HG03457 (cell line): ENCODE data around the gene IRF2BP1.
"Not testable (repeated sequence)": the region's sequence is repeated elsewhere in the genome, so short reads cannot be mapped to it uniquely, and the experiment has no call there.

Experiments used
- ATAC-seq: cut with Tn5 transposase; IDR thresholded peaks from one replicate; pipeline ENCODE4 v1.9.1; 2021; ENCODE audit warnings: moderate number of reproducible peaks; ENCODE audit not compliant: unreplicated experiment

IRF2BP1 gene

GRCh38 chr19:45882652-45883585 lies 3.0 kb downstream of the IRF2BP1 start:
- no peak for ATAC-seq

GRCh38 chr19:45881909-45882528 lies 3.9 kb downstream of the IRF2BP1 start:
- ATAC-seq = no peak

- ATAC-seq = no peak
Observed at GRCh38 chr19:45881082-45881908, 4.6 kb downstream of the IRF2BP1 start.

GRCh38 chr19:45879971-45880370 lies 6.0 kb downstream of the IRF2BP1 start:
- no peak for ATAC-seq

- no peak for ATAC-seq
Observed at GRCh38 chr19:45879055-45879454, 6.9 kb downstream of the IRF2BP1 start.

DNA sequence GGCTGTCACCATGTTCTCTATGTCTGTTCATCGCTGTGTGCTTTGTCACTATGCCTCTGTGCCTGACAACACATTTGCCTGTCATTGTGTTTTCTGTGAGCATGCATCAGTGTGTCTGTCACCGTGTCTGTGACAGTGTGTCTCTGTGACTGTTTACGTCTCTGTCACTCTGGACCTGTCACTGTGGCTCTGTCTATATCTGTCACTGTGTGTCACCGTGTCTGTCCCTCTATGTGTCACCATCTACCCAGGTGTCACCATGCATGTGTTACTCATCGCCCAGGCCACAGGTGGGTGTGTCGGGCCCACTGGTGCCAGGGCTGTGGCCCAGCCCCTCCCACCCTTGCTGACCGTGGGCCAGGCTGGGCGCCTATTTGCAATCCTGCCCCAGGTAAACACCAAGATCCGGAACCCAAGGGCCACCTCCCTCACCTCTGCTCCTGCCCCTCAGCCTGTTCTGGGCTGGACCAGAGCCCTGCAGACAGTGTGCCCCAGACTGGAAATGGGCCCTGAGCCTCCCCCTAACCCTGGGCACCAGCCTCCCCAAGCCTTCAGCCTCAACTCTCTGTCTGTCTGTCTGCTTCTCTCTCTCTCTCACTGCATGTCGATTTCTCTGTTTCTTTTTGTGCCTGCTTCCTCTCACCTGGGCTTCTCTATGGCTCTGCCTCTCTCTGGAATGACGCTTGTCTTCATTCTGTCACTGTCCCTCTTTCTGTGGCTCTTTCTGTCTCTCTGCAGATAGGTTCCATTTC lies 7.7 kb downstream of the IRF2BP1 start:
- ATAC-seq = no peak

DNA sequence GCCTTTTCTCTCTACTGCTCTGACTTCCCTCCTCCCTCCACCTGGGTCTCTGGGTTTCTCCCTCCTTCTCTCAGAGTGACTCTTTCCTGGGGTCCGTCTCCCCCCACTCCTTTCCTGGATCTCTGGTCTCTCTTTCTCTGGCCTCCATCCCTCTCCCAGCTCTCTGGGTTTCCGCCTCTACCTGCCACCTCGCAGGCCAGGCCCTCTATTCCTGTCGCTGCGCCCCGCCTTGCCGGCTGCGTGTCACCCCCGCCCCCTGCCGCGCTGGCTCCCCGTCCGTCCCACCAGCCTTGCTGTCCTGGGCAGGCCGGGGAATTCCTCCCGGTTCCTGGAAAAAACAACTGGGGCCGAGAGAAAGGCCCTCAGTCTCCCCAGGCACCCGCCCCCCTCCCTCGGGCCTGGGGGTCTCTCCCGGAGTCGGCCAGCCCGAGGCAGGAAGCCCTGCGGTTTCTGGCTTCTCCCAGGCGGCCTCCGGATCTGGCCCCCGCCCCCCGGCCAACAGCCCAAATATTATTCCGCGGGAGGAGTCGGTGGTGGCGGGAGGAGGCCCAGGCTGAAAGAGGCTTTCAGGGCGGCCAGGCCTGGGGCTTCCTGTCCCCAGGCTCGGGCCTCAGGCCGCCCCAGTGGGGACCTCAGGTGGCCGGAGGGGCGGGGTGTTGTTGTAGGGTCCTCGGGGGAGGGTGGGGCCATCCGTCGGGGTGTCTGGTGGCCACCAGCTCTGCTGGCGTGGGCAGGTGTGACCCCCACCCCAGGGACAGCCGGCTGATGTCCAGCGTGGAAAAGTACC lies 9.3 kb downstream of the IRF2BP1 start:
- no peak for ATAC-seq

DNA sequence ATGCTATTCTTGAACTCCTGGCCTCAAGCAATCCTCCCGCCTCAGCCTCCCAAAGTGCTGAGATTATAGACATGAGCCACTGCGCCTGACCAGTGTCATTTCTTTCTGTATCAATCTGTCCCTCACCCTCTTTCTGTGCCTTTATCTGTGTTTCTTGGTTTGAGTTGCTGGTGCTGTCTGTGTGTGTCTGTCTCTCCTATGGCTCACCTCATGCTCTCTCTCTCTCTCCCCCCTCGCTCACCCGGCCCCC lies 9.9 kb downstream of the IRF2BP1 start:
- no peak for ATAC-seq

DNA sequence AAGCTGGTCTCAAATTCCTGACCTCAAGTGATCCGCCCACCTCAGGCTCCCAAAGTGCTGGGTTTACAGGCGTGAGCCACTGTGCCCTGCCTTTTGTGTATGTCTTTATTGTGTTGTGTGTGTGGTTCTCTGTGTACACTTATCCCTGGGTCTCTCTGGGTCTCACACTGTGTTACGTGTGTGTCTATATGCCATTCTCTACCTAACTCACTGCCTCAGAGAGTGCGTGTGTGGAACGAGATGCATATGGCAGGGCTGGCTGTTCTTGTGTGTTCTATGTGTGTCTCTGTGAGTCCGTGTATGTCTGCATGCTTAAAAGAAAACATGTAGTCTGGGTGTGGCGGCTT lies 11.3 kb downstream of the IRF2BP1 start:
- ATAC-seq = no peak

DNA sequence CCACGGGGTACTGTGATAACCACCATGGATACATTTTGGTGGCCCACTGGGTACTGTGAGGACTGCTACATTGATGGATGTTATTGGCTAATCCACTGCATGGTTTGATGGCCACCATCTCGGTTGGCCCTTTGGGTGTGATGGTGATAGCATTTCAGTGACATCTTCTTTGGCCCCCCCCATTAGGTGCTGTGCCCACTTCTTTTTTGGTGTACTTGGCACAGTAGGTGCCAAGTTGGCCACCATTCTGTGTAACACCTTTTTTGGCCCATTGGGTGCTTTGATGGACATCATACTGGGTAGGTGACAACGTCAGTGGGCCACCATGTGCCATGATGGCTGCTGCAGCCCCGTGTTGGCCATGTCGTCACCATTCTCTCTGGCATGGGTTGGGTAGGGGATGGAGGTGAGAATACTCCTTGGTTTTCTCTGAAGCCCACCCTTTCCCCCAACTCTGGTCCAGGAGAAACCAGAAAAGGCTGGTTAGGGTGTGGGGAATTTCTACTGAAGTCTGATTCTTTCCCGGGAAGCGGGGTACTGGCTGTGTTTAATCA lies 12.6 kb downstream of the IRF2BP1 start:
- ATAC-seq = no peak

DNA sequence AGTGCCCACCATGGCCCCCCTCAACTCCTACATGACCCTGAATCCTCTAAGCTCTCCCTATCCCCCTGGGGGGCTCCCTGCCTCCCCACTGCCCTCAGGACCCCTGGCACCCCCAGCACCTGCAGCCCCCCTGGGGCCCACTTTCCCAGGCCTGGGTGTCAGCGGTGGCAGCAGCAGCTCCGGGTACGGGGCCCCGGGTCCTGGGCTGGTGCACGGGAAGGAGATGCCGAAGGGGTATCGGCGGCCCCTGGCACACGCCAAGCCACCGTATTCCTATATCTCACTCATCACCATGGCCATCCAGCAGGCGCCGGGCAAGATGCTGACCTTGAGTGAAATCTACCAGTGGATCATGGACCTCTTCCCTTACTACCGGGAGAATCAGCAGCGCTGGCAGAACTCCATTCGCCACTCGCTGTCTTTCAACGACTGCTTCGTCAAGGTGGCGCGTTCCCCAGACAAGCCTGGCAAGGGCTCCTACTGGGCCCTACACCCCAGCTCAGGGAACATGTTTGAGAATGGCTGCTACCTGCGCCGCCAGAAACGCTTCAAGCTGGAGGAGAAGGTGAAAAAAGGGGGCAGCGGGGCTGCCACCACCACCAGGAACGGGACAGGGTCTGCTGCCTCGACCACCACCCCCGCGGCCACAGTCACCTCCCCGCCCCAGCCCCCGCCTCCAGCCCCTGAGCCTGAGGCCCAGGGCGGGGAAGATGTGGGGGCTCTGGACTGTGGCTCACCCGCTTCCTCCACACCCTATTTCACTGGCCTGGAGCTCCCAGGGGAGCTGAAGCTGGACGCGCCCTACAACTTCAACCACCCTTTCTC lies 13.6 kb downstream of the IRF2BP1 start:
- ATAC-seq = no peak

DNA sequence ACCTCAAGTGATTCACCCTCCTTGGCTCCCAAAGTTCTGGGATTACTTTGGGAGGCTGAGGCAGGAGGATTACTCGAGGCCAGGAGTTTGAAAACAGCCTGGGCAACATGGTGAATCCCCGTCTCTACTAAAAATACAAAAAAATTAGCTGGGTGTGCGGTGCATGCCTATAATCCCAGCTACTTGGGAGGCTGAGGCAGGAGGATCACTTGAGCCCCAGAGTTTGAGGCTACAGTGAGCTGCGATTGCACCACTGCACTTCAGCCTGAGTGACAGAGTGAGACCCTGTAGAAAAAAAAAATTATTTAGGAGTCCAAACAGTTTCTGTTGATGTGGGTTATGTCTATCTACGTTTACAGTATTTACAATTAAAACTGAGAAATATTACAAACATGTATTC lies 15.1 kb downstream of the IRF2BP1 start:
- no peak for ATAC-seq

GRCh38 chr19:45867241-45867640 lies 18.7 kb downstream of the IRF2BP1 start:
- not testable (repeated sequence) for ATAC-seq

GRCh38 chr19:45866400-45867176 lies 19.4 kb downstream of the IRF2BP1 start:
- no peak for ATAC-seq

- ATAC-seq = no peak
Observed at GRCh38 chr19:45865269-45865948, 20.5 kb downstream of the IRF2BP1 start.

DNA sequence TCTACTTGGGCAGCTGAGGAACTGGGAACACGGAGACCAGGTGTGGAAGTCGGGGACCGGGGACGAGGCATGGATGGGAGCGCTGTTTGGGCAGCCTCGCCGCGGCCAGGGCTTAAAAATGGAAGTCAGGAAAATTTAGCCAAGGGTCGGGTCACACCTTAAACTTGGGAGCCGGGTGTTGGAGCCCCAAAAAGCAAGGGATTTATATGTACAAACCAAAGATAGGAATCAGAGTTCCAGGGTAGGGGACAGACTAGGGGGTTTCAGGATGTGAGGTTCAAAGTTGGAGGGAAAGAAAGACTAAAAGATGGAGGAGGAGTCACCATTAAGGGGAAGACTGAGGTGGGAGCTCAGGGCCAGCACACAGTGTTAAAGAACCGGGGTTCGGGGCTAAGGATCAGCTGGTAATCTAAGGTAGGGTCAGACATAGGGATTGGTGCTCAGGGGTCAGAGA lies 21.3 kb downstream of the IRF2BP1 start:
- no peak for ATAC-seq

- no peak for ATAC-seq
Observed at GRCh38 chr19:45863840-45864628, 21.9 kb downstream of the IRF2BP1 start, which contains the start of gene FOXA3. TSS of gene FOXA3 (plus strand) at chr19:45864326. CDS start at chr19:45864457, 131 bp downstream.
